HG03460 (cell line): ENCODE data around the gene LCP2.

Experiments
- ATAC-seq: cut with Tn5 transposase; IDR thresholded peaks from one replicate; pipeline ENCODE4 v1.9.1; 2021; ENCODE audit not compliant: unreplicated experiment

Gene LCP2

GRCh38 chr5:170297589-170298462, at the start of gene LCP2:
Gene LCP2, minus strand, starts transcription at chr5:170297777. Its CDS starts 166 bp downstream, at chr5:170297611.
- peak; percentile 55 for ATAC-seq

- ATAC-seq = no peak
Measured at GRCh38 chr5:170347022-170347567, 49.5 kb upstream of the LCP2 start.

- no peak for ATAC-seq
Measured at GRCh38 chr5:170345971-170346370, 48.4 kb upstream of the LCP2 start.

GRCh38 chr5:170343177-170343576, 45.6 kb upstream of the LCP2 start:
- no peak for ATAC-seq

GRCh38 chr5:170342153-170342725, 44.7 kb upstream of the LCP2 start:
- no peak for ATAC-seq

GRCh38 chr5:170341545-170341944, 44.0 kb upstream of the LCP2 start:
- ATAC-seq = no peak

GRCh38 chr5:170339780-170340167, 42.2 kb upstream of the LCP2 start:
- no peak for ATAC-seq

GRCh38 chr5:170338933-170339779, 41.6 kb upstream of the LCP2 start:
- ATAC-seq = peak; percentile 82

GRCh38 chr5:170338291-170338690, 40.7 kb upstream of the LCP2 start:
- no peak for ATAC-seq

- ATAC-seq = no peak
Measured at GRCh38 chr5:170337045-170337733, 39.6 kb upstream of the LCP2 start.

- ATAC-seq = no peak
Measured at GRCh38 chr5:170336065-170336464, 38.5 kb upstream of the LCP2 start.

- no peak for ATAC-seq
Measured at GRCh38 chr5:170334626-170335025, 37.0 kb upstream of the LCP2 start.

- ATAC-seq = peak; percentile 46
Measured at GRCh38 chr5:170333161-170333910, 35.8 kb upstream of the LCP2 start.

- ATAC-seq = no peak
Measured at GRCh38 chr5:170332058-170332457, 34.5 kb upstream of the LCP2 start.

- no peak for ATAC-seq
Measured at GRCh38 chr5:170330568-170331054, 33.0 kb upstream of the LCP2 start.

- no peak for ATAC-seq
Measured at GRCh38 chr5:170329524-170329923, 31.9 kb upstream of the LCP2 start.

- no peak for ATAC-seq
Measured at GRCh38 chr5:170327829-170328228, 30.3 kb upstream of the LCP2 start.

- ATAC-seq = no peak
Measured at GRCh38 chr5:170327168-170327567, 29.6 kb upstream of the LCP2 start.

GRCh38 chr5:170319301-170319700, 21.7 kb upstream of the LCP2 start:
- ATAC-seq = no peak

- no peak for ATAC-seq
Measured at GRCh38 chr5:170317499-170317898, 19.9 kb upstream of the LCP2 start.
